Stimulated activated CD8-positive, alpha-beta memory T cell treated with anti-CD3 and anti-CD28 coated beads, Interleukin-7, amount 100 ng/mL, for 1 hour (primary cell): ENCODE results near the gene OR5C1.
"Not testable (repeated sequence)": the region's sequence is repeated elsewhere in the genome, so short reads cannot be mapped to it uniquely, and the experiment has no call there.

Experiments used
- DNase-seq, 2 donors: peaks; one replicate each; pipeline ENCODE4 v3.0.0-alpha.2; 2020; ENCODE audit warnings: low read depth in 2 of 2

OR5C1 gene

GRCh38 chr9:122788831-122789230, at the start of gene OR5C1:
Gene OR5C1, plus strand, starts transcription at chr9:122788933. Its CDS starts 0 bp downstream, at chr9:122788933.
- no peak for DNase-seq

- no peak for DNase-seq
Measured at GRCh38 chr9:122742003-122742402, 46.7 kb upstream of the OR5C1 start, which contains the start of gene OR1L6. Gene OR1L6, plus strand, starts transcription at chr9:122742303. Its CDS starts 7,545 bp downstream, at chr9:122749848.

- DNase-seq, result no peak
Measured at GRCh38 chr9:122754825-122755224, 33.9 kb upstream of the OR5C1 start.

- DNase-seq, result no peak
Measured at GRCh38 chr9:122767817-122768216, 20.9 kb upstream of the OR5C1 start.

GRCh38 chr9:122777052-122777451, 11.7 kb upstream of the OR5C1 start:
- no peak for DNase-seq

GRCh38 chr9:122777935-122778627, 10.7 kb upstream of the OR5C1 start:
- DNase-seq, result no peak

- DNase-seq, result no peak
Measured at GRCh38 chr9:122779181-122779580, 9.6 kb upstream of the OR5C1 start.

- no peak for DNase-seq
Measured at GRCh38 chr9:122780026-122780425, 8.7 kb upstream of the OR5C1 start.

GRCh38 chr9:122781671-122782070, 7.1 kb upstream of the OR5C1 start:
- DNase-seq, result no peak

- DNase-seq, result no peak
Measured at GRCh38 chr9:122785269-122785668, 3.5 kb upstream of the OR5C1 start.

GRCh38 chr9:122786338-122786737, 2.4 kb upstream of the OR5C1 start:
- no peak for DNase-seq

GRCh38 chr9:122789256-122790046, 718 bp downstream of the OR5C1 start:
- no peak for DNase-seq

- no peak for DNase-seq
Measured at GRCh38 chr9:122791872-122792669, 3.3 kb downstream of the OR5C1 start.

GRCh38 chr9:122797316-122798063, 8.8 kb downstream of the OR5C1 start:
- no peak for DNase-seq

GRCh38 chr9:122800066-122801060, 11.6 kb downstream of the OR5C1 start, which contains the start of gene OR1K1:
Gene OR1K1, plus strand, starts transcription at chr9:122800123. Its CDS starts 0 bp downstream, at chr9:122800123.
- no peak for DNase-seq

GRCh38 chr9:122806661-122807060, 17.9 kb downstream of the OR5C1 start:
- DNase-seq, result no peak

GRCh38 chr9:122807271-122807900, 18.7 kb downstream of the OR5C1 start:
- DNase-seq, result no peak

GRCh38 chr9:122808141-122808540, 19.4 kb downstream of the OR5C1 start:
- DNase-seq, result no peak

- not testable (repeated sequence) for DNase-seq
Measured at GRCh38 chr9:122809261-122809660, 20.5 kb downstream of the OR5C1 start.
